Effector memory CD4-positive, alpha-beta T cell (primary cell): ENCODE data around the gene ZFP36.

Experiments
- DNase-seq, 3 donors: peaks; one replicate each; pipeline ENCODE4 v3.0.0-alpha.2; 2020
- H3K27ac ChIP-seq: 2 replicates; pipeline ENCODE4 v1.7.0; 2013; ENCODE audit warnings: mild to moderate bottlenecking, low read length, moderate library complexity; ENCODE audit not compliant: insufficient read depth, poor library complexity, severe bottlenecking
- H3K27me3 ChIP-seq: replicated peaks from 2 replicates; pipeline ENCODE4 v1.7.0; 2013; ENCODE audit warnings: mild to moderate bottlenecking, low read length; ENCODE audit not compliant: insufficient read depth, control insufficient read depth, poor library complexity, severe bottlenecking
- H3K36me3 ChIP-seq: 2 replicates; pipeline ENCODE4 v1.7.0; 2013; ENCODE audit warnings: mild to moderate bottlenecking, low read length, moderate library complexity; ENCODE audit not compliant: control insufficient read depth, insufficient read depth
- H3K4me1 ChIP-seq: 2 replicates; pipeline ENCODE4 v1.7.0; 2013; ENCODE audit warnings: low read length, mild to moderate bottlenecking; ENCODE audit not compliant: control insufficient read depth, insufficient read depth, poor library complexity, severe bottlenecking
- H3K4me3 ChIP-seq: 2 replicates; pipeline ENCODE4 v1.7.0; 2013; ENCODE audit warnings: low read length, low read depth, mild to moderate bottlenecking; ENCODE audit not compliant: insufficient read depth, poor library complexity, severe bottlenecking
- H3K9me3 ChIP-seq: 2 replicates; pipeline ENCODE4 v1.7.0; 2013; ENCODE audit warnings: mild to moderate bottlenecking, low read length, moderate library complexity; ENCODE audit not compliant: control insufficient read depth

The ZFP36 gene

DNA sequence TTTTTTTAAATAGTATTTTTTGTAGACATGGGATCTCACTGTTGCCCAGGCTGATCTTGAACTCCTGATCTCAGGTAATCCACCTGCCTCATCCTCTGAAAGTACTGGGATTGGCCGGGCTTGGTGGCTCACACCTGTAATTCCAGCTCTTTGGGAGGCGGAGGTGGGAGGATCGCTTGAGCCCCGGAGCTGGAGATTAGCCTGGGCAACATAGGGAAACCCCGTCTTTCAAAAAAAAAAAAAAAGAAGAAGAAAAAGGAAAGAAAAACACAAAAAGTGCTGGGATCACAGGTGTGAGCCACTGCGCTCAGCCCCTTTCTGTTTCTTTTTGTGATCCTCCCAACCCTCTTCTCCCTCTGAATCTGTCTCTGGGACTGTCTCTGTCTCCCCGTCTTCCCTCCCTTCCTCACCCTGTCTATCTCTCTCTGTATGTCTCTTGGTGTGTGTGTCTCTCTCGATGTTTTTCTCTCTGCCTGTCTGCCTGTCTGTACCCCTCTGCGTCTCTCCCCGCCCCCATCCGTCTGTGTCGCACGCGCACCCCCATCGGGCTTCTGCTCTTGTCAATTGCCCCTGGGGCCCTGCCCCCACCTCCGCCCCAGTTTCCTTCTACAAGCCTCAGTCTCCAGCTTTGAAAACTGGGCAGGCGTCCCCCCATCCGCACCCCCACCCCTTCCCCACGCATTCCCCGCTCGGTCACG is 540 bp upstream of the ZFP36 start:
- peak; percentile 75 to 87 (median 78) for DNase-seq
- peaks cover 54% of the 10 kb centered on the region for H3K4me1 ChIP-seq
- H3K4me3 ChIP-seq: peak overlapping the region; percentile 99
- no peaks in the 10 kb centered on the region for H3K27me3 ChIP-seq
- H3K9me3 ChIP-seq: no peaks in the 10 kb centered on the region
- H3K27ac ChIP-seq: peak overlapping the region; percentile 100
- H3K36me3 ChIP-seq: peaks cover 22% of the 10 kb centered on the region

DNA sequence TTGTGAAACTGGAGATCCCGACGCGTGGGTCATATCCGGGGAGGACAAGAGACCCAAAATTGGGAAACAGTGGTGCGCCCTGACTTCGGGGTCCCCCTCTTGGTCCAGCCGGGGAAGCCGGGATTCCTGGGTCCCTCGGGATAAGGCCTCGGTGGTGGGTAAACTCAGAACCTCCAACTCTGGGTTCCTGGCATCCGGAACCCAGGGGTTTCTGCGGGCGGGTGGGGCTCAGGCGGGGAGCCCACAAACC is 688 bp downstream of the ZFP36 start:
- Histone ChIP-seq H3K27ac (peak overlapping the region; percentile 100), H3K4me1 (peaks cover 50% of the 10 kb centered on the region), H3K27me3 (no peaks in the 10 kb centered on the region), H3K36me3 (peaks cover 22% of the 10 kb centered on the region), H3K9me3 (no peaks in the 10 kb centered on the region), H3K4me3 (peak overlapping the region; percentile 99)
- DNase-seq: peak in 1 of 3 donors; percentile 54

DNA sequence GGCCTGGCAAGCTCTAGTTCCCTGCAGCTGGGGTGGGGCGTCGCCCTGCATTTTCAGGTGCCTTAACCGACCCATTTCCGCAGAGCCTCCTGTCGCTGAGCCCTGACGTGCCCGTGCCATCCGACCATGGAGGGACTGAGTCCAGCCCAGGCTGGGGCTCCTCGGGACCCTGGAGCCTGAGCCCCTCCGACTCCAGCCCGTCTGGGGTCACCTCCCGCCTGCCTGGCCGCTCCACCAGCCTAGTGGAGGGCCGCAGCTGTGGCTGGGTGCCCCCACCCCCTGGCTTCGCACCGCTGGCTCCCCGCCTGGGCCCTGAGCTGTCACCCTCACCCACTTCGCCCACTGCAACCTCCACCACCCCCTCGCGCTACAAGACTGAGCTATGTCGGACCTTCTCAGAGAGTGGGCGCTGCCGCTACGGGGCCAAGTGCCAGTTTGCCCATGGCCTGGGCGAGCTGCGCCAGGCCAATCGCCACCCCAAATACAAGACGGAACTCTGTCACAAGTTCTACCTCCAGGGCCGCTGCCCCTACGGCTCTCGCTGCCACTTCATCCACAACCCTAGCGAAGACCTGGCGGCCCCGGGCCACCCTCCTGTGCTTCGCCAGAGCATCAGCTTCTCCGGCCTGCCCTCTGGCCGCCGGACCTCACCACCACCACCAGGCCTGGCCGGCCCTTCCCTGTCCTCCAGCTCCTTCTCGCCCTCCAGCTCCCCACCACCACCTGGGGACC is 1.2 kb downstream of the ZFP36 start:
- H3K9me3 ChIP-seq: no peaks in the 10 kb centered on the region
- peaks cover 46% of the 10 kb centered on the region for H3K4me1 ChIP-seq
- peak overlapping the region; percentile 99 for H3K4me3 ChIP-seq
- DNase-seq: peak in 2 of 3 donors; percentile 44 to 68
- H3K27ac ChIP-seq: peak overlapping the region; percentile 100
- H3K27me3 ChIP-seq: no peaks in the 10 kb centered on the region
- H3K36me3 ChIP-seq: peaks cover 22% of the 10 kb centered on the region

GRCh38 chr19:39408392-39409207 is 2.0 kb downstream of the ZFP36 start:
- DNase-seq: peak in 2 of 3 donors; percentile 41 to 53
- Histone ChIP-seq H3K4me3 (peak overlapping the region; percentile 99), H3K27ac (peak overlapping the region; percentile 100), H3K9me3 (no peaks in the 10 kb centered on the region), H3K36me3 (peaks cover 22% of the 10 kb centered on the region), H3K27me3 (no peaks in the 10 kb centered on the region), H3K4me1 (peaks cover 46% of the 10 kb centered on the region)

DNA sequence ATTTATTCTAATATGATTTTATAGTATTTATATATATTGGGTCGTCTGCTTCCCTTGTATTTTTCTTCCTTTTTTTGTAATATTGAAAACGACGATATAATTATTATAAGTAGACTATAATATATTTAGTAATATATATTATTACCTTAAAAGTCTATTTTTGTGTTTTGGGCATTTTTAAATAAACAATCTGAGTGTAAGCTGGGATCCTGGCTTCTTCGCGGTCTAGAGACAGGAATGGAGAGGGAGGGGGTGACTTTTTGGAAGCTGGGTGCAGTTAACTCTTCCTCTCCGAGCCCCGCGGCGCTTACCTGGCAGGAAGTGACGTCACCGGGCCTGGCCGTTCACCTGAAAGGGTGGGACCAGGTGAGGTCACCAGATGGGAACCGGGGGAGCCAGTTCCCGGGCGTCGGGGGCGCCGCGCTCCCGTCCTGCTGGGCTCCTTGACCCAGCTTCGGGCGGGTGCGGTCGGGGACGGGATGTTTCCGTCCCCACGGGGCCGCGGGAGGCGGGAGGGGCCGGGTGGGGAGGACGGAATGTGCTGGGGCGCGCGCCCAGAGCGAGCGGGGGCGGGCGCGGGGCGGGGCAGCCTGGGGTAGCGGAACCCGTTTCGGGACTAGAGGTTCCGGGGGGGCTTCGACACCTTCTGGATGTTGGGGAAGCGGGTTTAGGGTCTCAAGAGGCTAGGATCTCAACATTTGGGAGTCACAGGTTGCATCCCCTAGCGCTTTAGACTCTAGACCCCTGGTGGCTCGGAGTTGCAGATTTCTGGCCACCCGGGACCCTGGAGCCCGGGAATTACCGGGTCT is 2.8 kb downstream of the ZFP36 start:
- Histone ChIP-seq H3K4me1 (peaks cover 46% of the 10 kb centered on the region), H3K4me3 (peak overlapping the region; percentile 99), H3K27ac (peak overlapping the region; percentile 100), H3K36me3 (peaks cover 22% of the 10 kb centered on the region), H3K9me3 (no peaks in the 10 kb centered on the region), H3K27me3 (no peaks in the 10 kb centered on the region)
- peak; percentile 86 to 92 (median 88) for DNase-seq

GRCh38 chr19:39410017-39410830 is 3.6 kb downstream of the ZFP36 start:
- no peaks in the 10 kb centered on the region for H3K9me3 ChIP-seq
- H3K27ac ChIP-seq: peak overlapping the region; percentile 100
- peak; percentile 71 to 77 (median 74) for DNase-seq
- H3K36me3 ChIP-seq: peaks cover 22% of the 10 kb centered on the region
- peaks cover 40% of the 10 kb centered on the region for H3K4me1 ChIP-seq
- H3K27me3 ChIP-seq: no peaks in the 10 kb centered on the region
- H3K4me3 ChIP-seq: peak overlapping the region; percentile 99

GRCh38 chr19:39410831-39411080 is 4.1 kb downstream of the ZFP36 start:
- peaks cover 35% of the 10 kb centered on the region for H3K4me1 ChIP-seq

GRCh38 chr19:39411081-39411831 is 4.6 kb downstream of the ZFP36 start:
- Histone ChIP-seq H3K36me3 (peaks cover 22% of the 10 kb centered on the region), H3K4me1 (peaks cover 31% of the 10 kb centered on the region), H3K4me3 (peak overlapping the region; percentile 99), H3K27ac (peak overlapping the region; percentile 100), H3K27me3 (no peaks in the 10 kb centered on the region), H3K9me3 (no peaks in the 10 kb centered on the region)
- DNase-seq: peak in 1 of 3 donors; percentile 38

More at GRCh38 chr19:39410831-39411080, 4.1 kb downstream of the ZFP36 start:
- Histone ChIP-seq H3K9me3 (no peaks in the 10 kb centered on the region), H3K4me3 (peak overlapping the region; percentile 99), H3K36me3 (peaks cover 22% of the 10 kb centered on the region), H3K27ac (peak overlapping the region; percentile 100), H3K27me3 (no peaks in the 10 kb centered on the region)
- no peak for DNase-seq

- DNase-seq: peak; percentile 81 to 86 (median 86)
- Histone ChIP-seq H3K27ac (peak overlapping the region; percentile 100), H3K36me3 (peaks cover 22% of the 10 kb centered on the region), H3K27me3 (no peaks in the 10 kb centered on the region), H3K9me3 (no peaks in the 10 kb centered on the region), H3K4me1 (peaks cover 31% of the 10 kb centered on the region), H3K4me3 (peak overlapping the region; percentile 99)
These were observed 5.1 kb downstream of the ZFP36 start for GRCh38 chr19:39411832-39412099.
